NOMO-1 (cell line): Measurements from ENCODE around the gene DEDD.

Experiments used
- DNase-seq, 2 experiments: peaks; one replicate each; lab custom pipeline; 2025; ENCODE audit not compliant: unreplicated experiment in 2 of 2; lab: John Stamatoyannopoulos, UW

Gene DEDD

DNA sequence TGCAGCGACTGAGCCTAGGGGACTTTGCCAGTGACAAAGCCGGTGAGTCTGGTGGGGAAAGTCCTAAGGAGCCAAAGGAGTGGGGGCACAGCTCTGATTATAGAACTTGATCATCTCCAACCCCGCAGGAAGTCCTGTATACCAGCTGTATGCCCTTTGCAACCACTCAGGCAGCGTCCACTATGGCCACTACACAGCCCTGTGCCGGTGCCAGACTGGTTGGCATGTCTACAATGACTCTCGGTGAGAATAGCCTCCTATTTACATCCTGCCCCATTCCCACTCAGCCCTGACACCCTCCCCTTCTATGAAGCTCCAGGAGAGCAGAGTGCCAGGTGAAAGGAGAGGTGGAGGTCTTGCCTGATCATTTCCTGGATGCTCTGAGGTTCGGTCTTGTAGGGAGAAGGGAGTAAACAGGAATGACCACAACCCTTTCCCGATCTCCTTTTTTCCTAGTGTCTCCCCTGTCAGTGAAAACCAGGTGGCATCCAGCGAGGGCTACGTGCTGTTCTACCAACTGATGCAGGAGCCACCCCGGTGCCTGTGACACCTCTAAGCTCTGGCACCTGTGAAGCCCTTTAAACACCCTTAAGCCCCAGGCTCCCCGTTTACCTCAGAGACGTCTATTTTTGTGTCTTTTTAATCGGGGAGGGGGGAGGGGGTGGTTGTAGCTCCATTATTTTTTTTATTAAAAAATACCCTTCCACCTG lies 32.6 kb upstream of the DEDD start:
- no peak for DNase-seq

DNA sequence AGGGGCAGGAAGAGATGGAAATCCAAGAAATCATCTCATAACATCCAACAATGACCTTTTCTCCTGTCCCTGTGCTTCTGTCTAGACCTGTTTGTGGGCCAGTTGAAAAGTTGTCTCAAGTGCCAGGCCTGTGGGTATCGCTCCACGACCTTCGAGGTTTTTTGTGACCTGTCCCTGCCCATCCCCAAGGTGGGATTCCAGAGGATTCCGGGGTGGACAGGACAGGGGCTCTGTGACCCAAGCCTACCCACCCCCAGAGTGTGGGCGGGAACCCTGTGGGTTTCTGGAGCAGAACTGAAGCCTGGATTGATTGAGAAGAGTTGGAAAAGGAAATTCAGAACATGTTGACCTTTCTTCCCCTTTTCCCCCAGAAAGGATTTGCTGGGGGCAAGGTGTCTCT lies 31.3 kb upstream of the DEDD start:
- DNase-seq, result no peak

DNA sequence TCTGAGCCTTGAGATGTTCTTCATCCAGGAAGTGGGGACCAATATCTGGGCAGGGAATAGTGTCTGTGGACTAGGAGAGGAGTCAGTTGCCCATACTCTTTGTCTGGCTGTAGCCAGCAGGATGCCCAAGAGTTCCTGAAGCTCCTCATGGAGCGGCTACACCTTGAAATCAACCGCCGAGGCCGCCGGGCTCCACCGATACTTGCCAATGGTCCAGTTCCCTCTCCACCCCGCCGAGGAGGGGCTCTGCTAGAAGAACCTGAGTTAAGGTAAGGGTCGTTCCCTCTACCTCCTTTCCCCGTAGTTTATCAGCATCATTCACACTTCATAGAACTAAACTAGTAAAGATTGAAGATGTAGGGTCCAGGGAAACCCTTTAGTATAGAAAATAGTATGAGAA lies 30.3 kb upstream of the DEDD start:
- no peak for DNase-seq

DNA sequence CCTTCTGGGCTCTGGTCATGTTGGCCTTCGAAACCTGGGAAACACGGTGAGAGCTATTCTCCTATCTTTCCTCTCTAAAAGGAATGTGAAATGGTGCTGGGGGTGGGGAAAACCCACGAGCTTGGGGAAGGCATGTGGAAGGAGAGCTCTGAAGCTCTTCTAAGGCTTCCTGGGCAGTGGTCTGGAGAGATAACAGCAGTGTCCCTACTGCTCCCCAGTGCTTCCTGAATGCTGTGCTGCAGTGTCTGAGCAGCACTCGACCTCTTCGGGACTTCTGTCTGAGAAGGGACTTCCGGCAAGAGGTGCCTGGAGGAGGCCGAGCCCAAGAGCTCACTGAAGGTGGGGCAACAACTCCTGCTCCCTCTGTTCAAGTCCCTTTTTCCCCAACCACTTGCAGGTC lies 29.6 kb upstream of the DEDD start:
- DNase-seq, result no peak

DNA sequence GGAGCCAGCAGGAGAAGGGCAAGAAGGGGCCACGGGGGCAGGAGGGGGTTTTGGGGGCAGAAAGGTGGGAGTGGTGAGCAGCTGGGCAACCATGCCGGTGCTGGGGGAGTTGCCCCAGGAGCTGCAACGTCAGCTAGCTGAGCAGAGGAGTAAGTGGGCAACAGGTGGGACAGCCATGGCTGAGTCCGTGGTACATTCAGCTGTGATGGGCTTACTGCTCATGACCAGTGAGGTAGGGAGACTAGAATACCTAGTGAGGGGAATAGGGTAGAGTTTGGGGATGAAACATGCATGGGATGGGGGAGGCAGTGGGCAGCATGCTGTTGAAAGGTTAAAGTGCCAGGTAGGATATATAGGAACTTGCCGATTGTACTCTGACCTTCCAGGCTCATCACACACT lies 29.2 kb upstream of the DEDD start:
- no peak for DNase-seq

DNA sequence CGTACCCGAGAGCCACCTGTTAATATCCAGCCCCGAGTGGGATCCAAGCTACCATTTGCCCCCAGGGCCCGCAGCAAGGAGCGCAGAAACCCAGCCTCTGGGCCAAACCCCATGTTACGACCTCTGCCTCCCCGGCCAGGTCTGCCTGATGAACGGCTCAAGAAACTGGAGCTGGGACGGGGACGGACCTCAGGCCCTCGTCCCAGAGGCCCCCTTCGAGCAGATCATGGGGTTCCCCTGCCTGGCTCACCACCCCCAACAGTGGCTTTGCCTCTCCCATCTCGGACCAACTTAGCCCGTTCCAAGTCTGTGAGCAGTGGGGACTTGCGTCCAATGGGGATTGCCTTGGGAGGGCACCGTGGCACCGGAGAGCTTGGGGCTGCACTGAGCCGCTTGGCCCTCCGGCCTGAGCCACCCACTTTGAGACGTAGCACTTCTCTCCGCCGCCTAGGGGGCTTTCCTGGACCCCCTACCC lies 28.2 kb upstream of the DEDD start:
- DNase-seq, result no peak

DNA sequence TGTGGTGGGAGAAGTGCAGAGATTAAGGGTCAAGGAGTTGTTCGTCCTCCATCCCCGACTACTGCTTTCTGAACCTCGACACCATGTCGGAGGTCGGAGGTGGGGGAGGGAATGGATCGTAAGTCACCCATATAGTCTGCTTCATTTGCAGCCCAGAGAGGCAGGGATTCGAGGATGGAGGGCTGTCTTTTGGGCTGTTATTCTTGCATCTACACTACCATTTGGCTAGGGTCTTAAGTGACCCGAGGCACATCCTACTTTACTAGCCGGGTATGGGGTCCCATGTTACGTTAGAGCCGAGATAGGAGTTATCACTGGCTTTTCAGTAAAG lies 27.4 kb upstream of the DEDD start:
- DNase-seq, result no peak

DNA sequence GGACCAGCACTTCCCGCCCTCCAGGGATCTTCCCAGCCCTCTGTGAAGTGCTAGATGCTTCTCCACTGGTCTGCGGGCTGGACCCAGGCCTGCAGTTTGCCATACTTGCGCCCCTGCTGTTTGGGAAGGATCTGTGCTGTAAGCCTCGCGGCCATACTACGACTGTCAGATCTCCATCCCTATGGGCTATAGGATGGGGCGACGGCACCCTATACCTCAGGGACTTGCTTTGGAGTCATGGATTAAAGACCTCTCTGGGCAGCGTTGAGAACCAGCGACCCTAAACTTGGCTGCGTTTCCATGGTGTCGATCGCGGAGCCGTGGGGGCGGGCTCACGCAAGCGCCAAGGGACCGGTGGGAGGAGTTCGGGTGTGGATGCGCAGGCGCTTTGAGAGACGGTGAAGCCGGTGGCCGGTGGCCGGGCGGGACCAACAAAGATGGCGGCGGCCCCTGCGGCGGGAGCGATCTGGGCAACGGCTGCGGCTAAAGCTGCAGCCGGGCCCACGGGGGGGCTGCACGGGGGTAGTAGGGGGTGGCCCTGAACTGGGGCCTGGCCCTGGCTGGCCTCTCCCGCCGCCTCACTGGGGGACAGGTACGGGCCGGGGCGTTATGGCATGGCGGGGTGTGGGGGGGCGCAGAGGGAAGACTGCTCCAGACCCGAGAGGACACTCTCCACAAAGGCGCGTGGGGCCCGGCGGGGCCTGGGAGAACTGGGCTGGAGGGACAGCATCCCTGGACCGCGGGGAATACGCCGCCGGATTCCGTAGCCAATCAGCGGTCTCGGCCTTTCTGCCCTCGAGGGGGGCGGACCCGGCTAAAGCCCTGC lies 26.8 kb upstream of the DEDD start, which contains the start of gene USP21:
TSS of gene USP21 (plus strand) at position 414 of the 826 bp plus-strand sequence. CDS start 1,141 bp downstream, outside the sequence.
- DNase-seq, result peak; percentile 77 to 92

DNA sequence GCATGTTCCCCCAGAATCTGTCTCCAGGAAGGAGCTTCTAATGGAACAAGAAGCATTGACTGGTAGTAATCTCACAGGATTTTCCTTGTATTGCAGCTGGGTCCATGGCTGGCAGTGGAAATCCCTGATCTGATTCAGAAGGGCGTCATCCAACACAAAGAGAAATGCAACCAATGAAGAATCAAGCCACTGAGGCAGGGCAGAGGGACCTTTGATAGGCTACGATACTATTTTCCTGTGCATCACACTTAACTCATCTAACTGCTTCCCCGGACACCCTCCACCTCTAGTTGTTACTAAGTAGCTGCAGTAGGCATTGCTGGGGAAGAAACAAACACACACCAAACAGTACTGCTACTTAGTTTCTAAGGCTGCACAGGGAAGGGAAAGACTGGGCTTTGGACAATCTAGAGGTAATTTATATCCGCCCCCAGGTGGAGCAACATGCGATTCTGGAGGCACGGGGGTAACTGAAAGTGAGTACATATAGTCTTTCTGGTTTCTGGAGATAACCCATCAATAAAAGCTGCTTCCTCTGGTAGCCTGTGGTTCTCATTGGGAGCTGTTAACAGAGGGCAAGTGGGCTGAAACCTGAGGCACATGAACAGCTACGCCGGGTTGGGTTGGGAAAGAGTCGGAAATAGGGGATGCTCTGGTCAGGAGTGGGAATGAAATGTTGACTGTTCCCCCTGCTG lies 26.0 kb upstream of the DEDD start:
- DNase-seq, result no peak

DNA sequence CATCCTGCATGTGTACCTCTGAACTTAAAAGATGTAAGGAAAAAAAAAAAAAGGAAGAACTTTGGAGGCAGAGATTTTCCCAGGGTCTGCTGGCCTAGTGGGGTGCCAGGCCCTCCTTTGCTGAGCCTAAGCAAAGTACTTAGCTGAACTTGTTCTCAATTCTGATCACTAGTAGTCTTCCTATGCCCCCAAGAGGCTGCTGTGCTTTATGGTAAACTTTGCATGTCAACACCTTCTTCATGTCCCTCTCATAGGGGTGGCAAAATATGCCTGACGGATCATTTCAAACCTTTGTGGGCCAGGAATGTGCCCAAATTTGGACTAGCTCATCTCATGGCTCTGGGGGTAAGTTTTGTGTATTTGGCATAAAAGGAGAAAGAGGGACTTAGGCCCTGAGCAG lies 25.4 kb upstream of the DEDD start:
- DNase-seq, result no peak

DNA sequence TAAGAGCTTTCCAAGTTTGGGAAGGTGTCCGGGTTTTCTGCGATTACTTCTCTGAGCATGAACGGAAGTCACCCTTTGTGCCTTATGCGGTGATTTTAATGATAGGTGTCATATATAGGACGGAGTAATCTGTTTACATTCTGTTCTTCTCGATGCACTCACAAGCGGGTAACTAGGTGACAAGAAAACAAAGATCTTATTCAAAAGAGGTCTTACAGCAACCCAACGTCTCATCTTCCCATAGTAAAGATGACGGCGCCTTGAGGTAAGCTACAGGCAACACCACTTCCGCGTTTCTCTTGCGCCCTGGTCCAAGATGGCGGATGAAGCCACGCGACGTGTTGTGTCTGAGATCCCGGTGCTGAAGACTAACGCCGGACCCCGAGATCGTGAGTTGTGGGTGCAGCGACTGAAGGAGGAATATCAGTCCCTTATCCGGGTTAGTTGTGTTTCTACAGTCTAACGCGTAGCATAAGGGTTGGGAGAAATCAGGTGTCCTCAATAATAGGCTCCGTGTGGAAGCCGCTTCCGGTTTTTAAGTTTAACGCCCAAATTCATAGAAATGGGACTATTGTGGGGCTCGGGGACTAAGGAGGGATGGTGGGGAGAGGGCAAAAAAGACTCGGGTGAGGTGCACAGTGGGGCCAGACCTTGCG lies 21.3 kb upstream of the DEDD start, which contains the start of gene UFC1:
TSS of gene UFC1 (plus strand) at position 297 of the 656 bp plus-strand sequence. CDS start at position 317, 20 bp downstream.
- DNase-seq, result peak; percentile 90 to 92

DNA sequence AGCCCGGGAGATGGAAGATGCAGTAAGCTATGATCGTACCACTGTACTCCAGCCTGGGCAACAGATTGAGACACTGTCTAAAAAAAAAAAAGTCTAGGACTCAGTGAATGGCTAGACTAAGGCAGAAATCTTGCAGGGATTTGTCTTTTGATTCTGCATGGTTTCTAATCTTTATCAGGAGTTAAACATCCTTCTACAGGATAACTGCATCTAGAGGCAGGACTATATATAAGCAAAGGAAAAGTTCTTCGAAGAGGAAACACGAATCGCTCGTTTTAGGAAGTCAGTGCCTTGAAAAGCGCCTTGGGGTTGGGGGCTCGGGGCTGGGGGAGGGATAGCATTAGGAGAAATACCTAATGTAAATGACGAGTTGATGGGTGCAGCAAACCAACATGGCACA lies 20.7 kb upstream of the DEDD start:
- DNase-seq, result no peak

DNA sequence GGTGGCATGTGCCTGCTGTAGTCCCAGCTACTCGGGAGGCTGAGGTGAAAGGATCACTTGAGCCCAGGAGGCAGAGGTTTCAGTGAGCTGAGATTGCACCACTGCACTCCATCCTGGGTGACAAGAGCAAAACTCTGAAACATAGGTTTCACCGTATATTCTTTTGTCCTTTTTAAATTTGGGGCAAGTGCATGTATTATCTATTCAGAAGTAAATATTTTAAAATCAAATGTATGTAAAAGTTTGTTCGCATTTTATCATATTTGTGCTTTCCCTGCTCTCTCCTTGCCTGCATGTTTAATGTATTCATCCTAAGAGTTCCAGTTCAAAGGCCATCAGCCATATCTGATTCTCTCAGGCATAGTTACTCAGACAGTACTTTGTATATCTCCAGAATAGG lies 13.4 kb upstream of the DEDD start:
- no peak for DNase-seq

DNA sequence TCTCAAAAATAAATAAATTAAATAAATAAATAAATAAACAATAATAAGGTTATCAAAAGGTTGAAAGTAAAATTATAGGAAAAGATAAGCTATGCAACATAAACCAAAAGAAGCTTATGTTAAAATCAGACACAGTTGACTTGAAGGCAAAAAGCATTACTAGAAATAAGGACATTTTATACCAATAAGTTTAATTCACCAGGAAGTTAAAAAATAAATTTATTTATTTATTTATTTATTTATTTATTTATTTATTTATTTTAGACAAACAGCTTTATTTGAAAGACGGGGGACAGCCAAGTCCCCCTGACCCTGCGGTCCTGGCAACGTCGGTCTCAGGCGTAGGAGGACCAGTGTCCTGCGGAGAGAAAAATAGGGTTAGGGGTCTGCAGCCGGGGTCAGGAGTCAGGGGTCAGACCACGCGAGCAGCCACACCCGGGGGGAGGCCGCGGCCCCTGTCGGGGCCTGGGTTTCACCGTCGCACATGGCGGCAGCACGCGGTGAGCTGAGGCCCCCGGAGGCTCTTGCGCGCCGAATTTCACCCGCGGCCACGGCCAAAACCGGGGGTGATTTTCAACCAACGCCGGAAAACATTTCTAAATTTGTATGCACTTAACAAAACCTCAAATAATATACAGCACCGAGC lies 8.4 kb upstream of the DEDD start:
- DNase-seq, result no peak

DNA sequence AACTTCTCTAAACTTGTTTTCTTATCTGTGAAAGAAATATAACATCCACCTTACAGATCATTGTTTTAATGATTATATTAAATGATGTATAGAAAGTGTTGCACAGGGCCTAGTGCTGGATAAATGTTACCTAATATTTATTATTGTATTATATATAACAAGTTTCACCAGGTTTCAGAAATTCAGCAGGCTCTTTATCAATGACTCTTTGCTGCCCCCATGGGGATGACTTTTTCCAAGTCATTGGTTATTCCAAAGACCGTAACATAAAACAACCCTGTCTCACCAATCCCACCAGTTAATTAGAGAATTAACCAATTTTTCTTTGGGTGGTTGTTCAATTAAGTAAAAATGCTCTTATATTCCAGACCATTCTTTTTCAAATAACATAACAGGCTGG lies 7.3 kb upstream of the DEDD start:
- DNase-seq, result peak in 1 of 2 experiments; percentile 42

DNA sequence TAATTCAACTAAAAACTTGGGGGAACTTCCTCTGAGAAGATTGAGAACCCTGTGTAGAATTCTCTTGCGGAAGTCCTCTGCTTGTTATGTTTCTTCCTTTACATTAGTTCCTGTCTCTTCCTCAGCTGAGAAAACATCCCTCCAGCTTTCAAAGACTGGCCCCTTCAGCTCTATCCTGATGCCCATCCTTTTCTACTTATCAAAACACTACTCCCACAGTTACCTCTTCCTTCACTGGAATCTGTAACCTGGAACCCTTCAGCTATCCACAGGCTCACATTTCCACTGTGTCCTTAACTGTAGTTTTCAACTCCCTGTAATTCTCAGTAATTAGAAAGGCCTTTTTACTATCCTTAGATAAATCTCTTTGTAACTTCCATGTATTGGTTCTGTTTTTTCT lies 6.0 kb upstream of the DEDD start:
- DNase-seq, result peak in 1 of 2 experiments; percentile 15

DNA sequence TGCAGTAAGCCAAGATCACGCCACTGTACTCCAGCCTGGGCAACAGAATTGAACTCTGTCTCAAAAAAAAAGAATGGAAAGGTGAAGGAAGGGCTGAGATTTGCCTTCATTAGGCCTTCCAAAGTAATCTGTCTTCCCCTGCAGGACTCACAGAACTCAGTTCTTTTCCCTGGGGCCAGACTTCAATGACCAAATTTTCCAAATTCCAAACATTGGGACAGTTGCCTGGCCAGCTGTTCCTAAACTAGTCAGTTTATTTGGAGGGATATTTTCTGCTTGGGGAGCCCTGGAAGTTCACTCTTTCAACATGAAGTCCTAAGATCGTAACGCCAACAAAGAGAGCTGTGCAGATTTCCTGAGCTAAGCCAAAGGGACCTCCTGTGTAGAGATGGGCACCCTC lies 5.4 kb upstream of the DEDD start:
- DNase-seq, result no peak

DNA sequence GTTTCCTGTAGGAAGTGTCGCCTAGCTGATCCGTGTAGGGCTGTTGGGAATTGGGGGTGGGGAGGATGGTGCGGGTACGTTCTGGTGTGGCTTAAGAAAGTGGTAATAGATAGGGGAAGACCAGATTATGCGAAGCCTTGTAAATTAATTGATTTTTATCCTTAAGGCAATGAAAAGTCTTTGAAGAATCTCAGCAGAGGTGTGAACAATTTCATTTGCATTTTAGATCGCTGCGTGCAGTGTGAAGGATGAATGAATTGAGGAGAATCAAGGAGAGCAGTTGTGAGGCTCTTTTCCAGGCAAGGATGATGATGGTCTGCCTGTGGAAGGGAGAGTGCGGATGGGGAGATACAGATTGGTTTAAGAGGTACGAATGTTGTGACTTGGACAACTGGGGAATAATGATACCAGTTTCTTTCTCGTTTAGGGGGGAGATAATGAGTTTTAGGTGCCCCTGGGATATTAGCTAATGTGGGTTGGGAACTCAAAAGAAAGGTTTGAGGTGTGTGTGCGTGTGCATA lies 813 bp upstream of the DEDD start:
- peak in 1 of 2 experiments; percentile 57 for DNase-seq

DNA sequence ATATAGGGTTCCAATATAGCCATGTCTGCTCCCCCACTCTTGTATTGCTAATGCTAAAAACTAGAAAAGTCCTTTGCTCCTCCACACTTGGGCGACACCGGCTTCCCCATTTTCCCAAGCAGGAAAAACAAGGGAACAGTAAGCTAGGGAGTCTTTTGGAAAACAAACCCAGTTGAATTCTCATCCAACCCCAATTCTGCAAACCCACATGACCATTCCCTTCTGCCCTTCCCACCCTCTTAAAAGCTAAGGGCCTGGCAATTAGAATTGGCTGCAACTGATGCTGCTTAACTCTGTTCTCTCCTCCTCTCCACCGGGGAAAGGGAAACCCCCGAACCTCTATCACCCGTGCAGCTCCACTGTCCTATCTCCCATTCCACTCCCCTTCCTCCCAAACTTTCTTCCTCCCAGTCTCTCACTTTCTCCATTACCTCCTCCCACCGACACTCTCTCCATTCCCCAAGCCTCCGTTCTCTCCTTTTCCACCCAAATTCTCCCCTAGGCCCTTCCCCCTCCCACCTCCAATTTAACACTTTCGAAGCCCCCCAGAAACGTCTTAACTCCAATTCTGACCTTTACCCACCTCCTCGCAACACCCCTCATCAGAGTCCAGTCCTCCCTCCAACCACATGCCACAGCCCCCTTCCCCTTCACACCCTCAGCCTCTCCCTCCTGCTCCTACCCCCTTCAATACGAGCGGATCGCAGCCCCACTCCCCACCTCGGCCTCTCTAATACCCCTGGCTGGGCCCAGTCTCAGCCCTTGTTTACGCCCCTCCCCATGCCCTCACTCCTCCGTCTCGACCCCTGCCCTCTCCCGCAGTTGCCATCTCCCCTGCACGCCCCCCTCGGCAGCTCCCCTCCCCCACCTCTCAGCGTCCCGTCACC lies 701 bp downstream of the DEDD start:
- DNase-seq, result no peak
